ENCODE measurements around the gene KRT2. TPM values are rescaled to one million over a fixed set of nuclear protein-coding genes. Genes with fewer than 3 reads are reported as not detected.

Gene KRT2
- total and polyA plus RNA-seq, 2 of the 8 experiments (the other 6 are each of a cell fraction or from before 2014, with no cell fraction given): not detected

DNA sequence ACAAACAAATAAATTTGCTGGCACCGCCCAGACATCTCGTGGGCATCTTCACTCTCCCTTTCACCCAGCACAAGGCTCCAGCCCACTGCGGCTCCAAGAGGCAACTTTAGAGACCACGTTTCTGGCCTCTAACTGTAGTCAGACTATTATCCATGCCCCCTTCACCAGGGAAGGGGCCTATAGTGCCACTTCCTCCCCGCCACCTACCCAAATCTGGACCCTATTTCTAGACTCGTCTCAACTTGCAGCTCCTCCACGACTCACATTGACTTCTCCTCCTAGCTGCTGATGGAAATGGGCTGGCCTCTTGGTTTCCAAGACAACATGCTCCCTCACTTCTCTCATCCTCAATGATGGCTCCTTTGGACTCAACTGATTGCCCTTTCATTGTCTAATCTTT, 15.9 kb upstream of the KRT2 start (continued):
- TF ChIP-seq USF2 (IDR thresholded peaks at IDR 0.05; ENCODE audit: low read length): no peak
- TF ChIP-seq NRF1 (IDR thresholded peaks at IDR 0.05; ENCODE audit: low read depth, low read length): no peak
- TF ChIP-seq CREB1 (IDR thresholded peaks at IDR 0.05): no peak
- TF ChIP-seq SAP30 (IDR thresholded peaks at IDR 0.05; ENCODE audit: insufficient read depth, insufficient replicate concordance, low read length): no peak
- TF ChIP-seq POLR2A (IDR thresholded peaks at IDR 0.05; ENCODE audit: control extremely low read depth in 1 of 2, low read depth in 2 of 2, low read length in 2 of 2): no peak
- TF ChIP-seq TBP (IDR thresholded peaks at IDR 0.05; ENCODE audit: low read depth, low read length): no peak
